GM19438 (cell line): ENCODE data around the gene ADAMTS15.

Source experiments
- ATAC-seq: cut with Tn5 transposase; IDR thresholded peaks from one replicate; pipeline ENCODE4 v1.9.1; 2021; ENCODE audit warnings: low read depth; ENCODE audit not compliant: unreplicated experiment

ADAMTS15 gene, protein sequence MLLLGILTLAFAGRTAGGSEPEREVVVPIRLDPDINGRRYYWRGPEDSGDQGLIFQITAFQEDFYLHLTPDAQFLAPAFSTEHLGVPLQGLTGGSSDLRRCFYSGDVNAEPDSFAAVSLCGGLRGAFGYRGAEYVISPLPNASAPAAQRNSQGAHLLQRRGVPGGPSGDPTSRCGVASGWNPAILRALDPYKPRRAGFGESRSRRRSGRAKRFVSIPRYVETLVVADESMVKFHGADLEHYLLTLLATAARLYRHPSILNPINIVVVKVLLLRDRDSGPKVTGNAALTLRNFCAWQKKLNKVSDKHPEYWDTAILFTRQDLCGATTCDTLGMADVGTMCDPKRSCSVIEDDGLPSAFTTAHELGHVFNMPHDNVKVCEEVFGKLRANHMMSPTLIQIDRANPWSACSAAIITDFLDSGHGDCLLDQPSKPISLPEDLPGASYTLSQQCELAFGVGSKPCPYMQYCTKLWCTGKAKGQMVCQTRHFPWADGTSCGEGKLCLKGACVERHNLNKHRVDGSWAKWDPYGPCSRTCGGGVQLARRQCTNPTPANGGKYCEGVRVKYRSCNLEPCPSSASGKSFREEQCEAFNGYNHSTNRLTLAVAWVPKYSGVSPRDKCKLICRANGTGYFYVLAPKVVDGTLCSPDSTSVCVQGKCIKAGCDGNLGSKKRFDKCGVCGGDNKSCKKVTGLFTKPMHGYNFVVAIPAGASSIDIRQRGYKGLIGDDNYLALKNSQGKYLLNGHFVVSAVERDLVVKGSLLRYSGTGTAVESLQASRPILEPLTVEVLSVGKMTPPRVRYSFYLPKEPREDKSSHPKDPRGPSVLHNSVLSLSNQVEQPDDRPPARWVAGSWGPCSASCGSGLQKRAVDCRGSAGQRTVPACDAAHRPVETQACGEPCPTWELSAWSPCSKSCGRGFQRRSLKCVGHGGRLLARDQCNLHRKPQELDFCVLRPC

DNA sequence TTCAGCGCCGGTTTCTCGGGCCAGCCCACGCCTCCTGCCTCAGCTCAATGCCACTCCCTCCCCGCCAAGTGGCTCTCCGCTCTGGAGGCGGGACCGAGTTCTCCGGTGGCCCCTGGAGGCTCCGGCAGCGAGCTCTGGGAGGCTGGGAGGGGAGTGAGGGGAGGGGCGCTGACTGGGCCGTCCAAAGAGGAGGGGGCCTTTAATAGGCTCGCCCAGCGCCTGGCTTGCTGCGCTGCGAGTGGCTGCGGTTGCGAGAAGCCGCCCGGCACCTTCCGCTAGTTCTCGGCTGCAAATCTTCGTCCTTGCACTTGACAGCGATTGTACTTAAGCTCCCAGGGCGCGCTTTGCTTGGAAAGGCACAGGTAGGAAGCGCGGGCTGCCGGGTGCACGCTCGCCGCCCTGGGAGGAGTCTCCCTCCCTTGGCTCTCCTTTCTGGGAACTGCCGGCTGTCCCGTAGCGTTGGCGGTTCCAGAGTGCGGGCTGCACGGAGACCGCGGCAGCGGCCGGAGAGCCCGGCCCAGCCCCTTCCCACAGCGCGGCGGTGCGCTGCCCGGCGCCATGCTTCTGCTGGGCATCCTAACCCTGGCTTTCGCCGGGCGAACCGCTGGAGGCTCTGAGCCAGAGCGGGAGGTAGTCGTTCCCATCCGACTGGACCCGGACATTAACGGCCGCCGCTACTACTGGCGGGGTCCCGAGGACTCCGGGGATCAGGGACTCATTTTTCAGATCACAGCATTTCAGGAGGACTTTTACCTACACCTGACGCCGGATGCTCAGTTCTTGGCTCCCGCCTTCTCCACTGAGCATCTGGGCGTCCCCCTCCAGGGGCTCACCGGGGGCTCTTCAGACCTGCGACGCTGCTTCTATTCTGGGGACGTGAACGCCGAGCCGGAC lies at the start of gene ADAMTS15:
Gene ADAMTS15 (plus strand): TSS at position 230 of the 894 bp plus-strand sequence. CDS start 329 bp downstream, at position 559.
- ATAC-seq: no peak

DNA sequence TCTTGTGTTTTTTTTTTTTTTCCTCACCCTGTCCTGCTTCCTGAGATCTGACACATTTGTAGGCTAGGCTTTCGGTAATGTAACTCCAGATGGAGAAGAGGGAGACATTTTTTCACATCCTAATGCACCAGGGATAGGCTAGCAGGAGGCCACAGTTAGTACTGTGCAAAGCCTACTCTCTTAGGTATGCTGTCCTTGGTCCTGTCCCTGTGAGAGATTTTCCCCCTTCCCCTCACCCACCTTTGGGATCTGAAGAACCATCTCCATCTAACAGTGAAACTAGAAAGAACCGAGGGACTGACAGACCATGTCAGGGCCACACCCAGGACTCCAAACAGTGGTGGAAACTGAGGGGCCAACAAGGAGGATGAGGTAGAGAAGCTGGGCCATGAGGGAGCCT lies 49.2 kb upstream of the ADAMTS15 start:
- no peak for ATAC-seq

DNA sequence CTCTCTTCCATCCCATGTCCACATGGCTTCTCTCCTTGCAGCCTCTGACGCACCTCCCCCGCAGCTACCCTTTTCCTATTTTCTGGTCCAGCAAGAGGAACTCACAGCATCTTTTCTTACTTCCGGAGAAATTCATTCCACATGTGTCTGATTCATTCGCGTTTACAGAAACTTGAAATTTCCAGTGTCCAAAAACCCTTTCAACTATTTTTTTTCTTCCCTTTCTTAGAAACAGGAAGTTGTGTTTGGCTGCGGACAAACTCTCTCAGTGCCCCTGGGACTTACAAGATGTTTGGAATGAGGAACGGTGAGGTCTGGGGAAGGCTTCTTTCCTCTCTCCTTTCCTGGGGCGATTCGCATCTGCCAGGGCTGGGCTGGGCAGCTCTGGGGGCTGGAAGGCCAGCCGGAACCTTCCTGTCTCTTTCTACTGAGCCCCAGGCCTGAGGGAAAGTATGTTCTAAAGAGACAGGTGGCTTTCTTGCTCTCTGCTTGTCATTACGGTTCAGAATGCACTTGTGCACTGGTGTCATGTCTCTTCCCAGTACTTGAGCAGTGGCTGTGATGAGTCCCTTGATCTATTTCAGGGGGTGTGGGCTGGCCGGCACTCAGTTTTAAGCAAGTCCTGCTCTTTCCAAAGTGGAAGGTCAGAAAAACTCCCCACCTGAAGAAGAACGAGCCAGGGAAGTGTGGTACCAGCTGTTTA lies 47.5 kb upstream of the ADAMTS15 start:
- no peak for ATAC-seq

DNA sequence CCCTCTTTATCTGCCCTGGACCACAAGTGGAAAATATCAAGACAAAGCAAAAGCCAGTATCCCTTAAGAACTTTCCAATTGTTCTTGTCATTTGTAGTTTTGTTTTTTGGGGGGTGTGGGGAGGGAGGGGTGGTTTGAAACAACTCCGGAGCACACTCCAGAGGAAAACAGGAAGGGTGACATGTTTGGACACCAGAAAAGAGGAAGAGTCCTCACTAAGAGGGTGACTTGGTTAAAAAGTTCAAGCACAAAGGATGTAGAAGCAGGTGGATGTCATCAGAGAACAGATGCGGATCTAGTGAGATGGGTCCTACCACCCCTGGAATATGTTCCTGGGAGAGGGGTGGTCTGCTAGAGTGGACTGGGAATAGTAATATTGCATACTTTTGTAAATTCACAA lies 45.9 kb upstream of the ADAMTS15 start:
- ATAC-seq: no peak

DNA sequence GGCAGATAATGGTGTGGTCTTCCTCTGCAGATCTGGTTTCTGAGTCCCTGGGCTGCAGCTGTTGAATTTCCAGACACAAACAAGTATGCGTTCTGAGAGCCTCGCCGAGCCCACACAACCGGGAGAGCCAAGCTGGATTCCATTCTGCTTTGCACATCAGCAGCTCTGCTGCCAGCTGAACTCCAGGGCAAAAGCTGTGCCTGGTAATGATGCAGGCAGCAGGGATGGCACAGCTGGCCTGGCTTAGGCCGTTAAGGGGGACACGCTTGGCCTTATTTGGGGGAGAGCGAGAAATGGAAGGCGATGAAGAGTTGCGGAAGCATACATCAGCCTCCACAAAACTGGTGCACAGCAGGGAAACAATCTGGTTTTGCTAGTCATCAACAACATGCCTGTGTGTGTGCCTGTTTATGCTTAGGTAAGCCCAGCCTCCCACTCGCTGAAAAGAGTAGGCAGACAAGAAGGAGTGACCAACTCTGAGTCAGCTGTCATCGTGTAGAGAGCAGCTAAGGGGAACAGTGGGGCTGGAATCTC lies 45.1 kb upstream of the ADAMTS15 start:
- ATAC-seq: no peak

DNA sequence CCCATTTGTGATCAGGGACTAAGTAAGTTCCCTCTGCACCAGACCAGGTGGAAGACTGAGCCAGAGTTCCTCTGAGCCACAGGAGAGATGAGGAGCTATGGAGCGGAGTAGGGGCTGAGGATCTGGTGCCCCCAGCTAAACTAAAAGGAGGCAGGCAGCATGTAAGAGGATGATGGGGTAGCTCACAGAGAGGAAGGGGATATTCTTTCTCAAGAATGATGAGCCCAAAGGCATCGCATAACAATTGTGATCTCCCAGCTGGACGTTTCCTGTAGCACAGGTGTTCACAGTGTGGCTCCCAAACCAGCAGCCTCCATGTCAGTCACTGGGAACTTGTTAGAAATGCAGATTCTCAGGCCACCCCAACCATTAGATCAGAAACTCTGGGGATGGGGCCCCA lies 44.5 kb upstream of the ADAMTS15 start:
- no peak for ATAC-seq

DNA sequence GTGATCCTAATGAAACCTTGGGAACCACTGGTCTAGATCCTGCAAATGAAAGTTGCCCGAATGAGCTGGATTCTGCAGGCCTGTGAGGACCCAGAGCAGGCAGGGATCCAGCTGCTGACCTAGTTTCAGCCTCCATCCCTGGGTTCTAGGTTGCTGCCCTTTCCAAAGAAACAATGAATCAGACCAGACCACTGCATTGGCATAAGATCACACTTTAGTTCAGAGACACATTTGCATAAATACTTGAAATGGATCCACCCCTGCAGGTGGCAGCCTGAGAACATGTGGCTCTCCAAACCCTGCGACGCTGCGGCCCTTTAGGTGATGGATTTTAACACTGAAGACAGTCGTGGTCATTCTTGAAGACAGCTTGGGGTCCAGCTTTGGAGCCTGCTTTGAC lies 43.7 kb upstream of the ADAMTS15 start:
- ATAC-seq: no peak

DNA sequence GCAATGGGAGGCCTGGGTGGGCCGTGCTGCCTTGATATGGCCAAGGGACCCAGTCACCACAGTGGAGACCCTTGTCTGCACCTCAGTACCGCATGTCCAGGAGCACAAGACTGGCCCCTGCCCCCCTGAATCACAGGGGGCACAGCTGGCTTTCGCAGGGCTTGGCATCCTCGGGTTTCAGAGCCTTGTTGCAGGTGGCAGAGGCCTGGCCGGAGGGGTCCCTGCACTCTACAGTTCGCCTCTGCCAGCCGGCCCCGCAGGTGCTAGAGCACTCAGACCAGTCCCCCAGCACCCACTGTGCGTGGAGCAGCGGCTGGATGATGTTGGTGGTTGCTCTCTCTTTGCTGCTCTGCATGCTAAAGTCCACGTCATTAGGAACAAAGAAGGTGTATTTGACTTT lies 43.0 kb upstream of the ADAMTS15 start:
- no peak for ATAC-seq

DNA sequence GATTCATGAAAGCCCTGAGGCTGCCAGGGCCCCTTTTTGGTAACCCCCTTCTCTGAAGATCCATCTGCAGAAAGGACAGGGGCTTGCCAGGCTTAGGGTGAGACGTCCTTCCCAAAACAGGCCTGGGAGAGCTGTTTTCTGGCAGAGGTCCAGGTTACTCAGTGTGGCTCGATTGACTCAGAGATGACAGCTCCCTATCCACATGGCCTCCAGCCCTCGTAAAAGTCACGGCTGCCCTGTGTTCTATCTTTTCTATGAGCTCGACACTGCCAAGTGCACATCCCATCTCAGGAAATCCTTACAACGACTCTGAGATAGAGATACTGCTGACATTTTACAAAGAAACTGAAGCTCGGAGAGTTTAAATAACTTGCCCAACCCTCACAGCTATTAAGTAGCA lies 40.5 kb upstream of the ADAMTS15 start:
- ATAC-seq: no peak

DNA sequence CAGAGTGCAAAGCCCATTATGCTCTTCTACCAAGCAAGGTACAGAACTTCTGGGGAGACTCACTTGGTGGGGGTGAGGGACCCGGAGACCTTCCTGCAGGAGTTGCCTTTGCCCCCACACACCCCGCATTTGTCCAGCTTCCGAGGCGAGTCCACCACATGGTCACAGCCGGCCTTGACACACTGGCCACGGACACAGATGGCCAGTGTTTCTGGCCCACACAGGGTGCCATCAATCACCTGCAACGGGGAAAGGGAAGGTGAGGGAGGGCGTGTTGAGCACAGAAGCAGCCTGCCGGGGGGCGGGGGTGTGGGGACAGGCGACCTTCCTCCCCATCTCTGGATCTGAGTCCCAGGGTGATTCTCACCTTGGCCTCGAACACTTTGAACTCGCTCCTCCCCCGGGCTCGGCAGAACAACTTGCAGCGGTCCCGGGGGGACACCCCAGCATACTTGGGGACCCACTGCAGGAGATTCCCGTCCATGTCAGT lies 40.0 kb upstream of the ADAMTS15 start:
- ATAC-seq: no peak

DNA sequence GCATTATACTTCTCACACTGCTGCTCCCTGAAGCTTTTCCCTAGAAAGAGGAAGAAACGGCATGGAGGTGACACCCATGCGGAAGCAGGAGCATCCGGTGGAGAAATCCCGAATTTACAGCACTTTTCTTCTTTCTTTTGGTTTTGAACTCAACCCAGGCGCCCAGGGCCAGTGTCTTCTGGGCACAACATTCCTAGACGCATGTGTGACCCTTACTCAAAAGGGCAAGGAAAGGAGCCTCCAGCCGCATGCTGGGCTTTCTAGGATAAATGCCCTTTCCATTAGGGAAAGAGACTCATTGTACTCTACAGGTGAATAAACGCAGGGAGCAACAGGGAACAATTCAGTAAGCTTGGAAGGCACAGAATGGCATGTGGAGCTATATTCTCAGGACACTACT lies 39.5 kb upstream of the ADAMTS15 start:
- ATAC-seq: no peak

DNA sequence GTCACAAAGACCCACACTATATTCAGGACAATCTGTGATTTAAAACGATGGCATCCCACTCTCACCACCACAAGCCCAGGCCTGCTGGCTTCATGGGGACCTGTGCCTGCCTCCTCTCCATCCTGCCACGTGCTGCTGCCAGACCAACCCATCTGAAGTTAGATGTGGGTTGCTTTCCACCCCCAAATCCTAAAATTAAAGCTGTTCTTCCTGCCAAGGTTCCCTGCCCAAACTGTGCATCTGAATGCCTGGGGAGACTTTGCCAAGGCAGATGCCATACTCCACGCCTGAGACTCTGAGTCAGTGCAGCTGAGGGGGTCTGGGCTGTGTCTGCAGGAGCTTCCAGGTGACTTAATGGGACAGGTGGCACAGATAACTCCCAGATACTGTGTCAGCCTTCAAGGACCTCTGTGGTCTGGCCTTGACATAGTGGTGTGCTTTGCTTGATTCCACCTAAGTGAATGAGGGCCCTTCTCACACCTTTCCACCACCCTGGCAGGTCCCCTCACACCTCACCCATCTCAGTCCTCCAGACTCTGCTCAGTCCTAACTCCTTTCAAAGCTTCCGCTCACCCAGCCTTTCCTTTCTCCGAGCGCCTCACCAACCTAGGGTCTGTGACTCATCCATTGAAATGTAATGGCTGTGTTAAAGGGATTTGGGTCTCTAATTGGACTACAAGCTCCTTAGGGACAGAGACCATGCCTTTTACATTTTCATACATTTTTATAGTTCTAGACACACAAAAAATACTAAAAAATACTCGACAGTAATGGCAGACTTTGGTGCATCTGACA lies 38.7 kb upstream of the ADAMTS15 start:
- no peak for ATAC-seq

DNA sequence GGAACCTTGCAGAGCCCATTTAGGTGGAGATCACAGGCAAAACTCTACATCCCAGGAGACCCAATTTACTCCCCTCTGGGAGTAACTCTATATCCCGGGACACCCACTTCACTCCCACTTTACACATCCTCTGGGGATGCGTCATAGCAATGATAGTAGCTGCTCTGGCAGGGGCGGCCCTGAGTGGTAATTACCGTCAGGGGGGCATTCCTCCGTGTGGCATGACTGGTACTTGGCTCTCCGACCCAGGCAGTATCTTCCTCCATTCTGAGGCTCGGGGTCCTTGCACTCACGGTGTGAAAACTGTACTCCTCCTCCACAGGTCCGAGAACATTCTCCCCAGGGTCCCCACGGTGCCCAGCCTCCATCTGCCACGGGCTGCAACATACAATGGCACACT lies 37.2 kb upstream of the ADAMTS15 start:
- ATAC-seq: no peak

DNA sequence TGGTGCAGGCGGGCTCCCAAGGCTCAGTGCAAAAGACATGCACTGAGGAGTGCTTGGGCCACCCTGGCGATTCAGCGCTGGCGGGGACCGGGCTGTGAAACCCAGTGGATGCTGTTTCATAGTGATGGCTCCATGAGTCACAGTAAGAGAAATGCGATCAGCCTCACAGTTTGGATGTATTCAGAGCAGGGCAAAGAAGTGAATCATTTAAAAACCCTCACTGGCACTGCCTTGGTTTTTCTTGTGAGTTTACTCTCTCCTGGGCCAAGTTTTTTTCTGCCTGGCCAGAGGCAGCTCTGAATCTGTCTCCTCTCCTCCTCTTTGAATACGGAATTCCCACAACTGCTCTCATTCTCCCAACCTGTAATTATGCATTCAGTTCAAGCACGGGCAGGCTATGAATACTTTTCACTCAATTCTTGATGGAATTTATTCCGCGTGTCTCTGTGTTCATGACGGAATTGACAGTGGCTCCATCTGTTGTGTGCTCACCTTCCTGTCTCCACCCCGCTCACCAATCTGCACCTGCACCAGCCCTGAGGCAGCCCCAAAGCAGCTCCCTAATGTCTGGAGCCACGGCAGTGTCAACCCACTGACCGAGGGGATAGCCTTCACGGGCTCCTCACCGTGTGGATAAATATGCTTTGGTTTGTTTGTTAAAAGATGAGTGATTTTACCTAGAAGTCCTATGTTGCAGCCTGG lies 34.9 kb upstream of the ADAMTS15 start:
- no peak for ATAC-seq

DNA sequence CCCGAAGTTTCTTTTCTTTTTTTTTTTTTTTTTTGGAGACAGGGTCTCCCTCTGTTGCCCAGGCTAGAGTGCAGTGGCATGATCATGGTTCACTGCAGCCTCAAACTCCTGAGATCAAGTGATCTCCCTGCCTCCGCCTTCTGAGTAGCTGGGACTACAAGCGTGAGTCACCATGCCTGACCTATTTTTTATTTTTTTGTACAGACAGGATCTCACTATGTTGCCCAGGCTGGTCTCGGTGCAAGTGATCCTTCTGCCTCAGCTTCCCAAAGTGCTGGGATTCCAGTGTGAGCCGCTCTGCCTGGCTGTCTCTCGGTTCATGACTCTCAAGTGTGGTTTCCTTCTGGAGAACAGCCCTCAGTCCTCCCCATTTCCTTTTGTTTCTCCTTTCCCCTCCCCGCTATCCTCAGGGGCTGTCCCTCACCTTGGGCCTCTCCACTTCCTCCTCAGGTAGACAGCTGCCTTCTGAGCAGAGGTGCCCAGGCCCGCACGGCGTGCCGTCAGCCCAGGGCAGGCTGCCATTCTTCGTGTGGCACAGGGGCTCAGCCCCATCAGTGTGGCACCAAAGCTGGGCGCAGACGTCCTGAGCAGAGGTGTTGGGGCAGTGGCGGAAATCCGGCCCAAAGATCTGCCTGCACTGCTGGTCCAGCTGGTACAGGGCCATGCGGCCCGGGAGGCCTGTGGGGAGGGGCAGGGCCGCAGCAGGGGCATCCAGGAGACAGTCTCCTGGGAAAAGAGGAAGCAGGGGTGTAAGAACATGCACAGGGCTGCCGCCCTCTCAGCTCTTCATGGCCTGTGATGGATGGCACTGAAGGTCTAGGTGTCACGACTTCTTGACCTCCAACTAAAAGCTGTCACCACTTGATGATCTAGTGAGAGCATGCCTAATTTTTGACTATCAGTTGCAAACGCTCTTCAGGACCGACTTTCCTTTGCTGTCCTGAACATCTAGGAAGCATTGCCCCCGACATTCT lies 34.1 kb upstream of the ADAMTS15 start:
- ATAC-seq: no peak

DNA sequence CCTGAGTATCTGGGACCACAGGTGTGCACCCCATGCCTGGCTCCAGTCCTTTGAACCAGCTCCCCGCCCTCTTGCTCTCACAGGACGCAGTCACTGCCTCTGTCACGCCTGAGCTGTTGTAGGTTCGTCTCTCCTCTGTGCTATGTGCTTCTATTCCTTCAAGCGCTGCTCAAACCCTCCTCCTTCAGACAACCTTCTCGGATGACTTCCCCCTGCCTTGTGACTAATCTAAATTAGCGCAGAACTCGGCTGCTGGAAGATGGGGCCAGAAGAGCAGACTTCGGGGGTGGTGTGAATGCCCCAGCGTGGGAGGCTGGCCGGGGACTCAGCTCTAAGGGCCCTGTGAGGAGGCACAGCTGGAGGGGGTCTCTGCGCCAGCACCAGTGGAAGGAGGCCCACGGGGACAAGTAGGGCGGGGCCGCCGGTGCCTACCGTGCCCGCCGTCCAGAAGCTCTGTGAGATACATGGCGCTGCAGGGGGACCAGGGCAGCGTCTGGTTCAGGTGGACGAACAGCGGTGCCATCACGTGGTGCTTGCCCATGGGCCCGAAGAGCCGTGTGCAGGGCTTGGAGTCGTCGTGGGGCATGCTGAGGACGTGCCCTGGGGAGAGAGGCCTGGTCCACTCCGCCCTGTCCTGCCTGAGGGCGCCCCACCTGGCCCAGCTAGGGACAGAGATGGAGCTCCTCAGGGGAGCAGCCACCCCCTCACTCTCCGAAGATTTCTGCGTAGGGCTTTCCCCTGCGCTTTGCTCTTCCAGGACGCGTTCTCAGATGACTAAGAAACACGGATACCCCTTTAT lies 32.5 kb upstream of the ADAMTS15 start:
- no peak for ATAC-seq
